IMR-90 (cell line): ENCODE measurements around the gene CNOT2. TPM values are rescaled to one million over a fixed set of nuclear protein-coding genes. Genes with fewer than 3 reads are reported as not detected.

ENCODE experiments used
- ATAC-seq: fragments of 200-7000 bp; cut with Tn5 transposase; 2 replicates; pipeline ENCODE4 v1.9.1; 2020; ENCODE audit warnings: low read depth, mild to moderate bottlenecking, moderate library complexity
- BruUV-seq: library from RNA; stranded (reverse); fragments of 400-500 nt; replicated peaks from 2 replicates; lab custom pipeline; 2021; lab: Mats Ljungman, UMichigan
- CTCF ChIA-PET: fragments of 300-600 bp; formaldehyde crosslinking; extraction: SDS; loops from one replicate; lab custom pipeline; 2021; ENCODE audit warnings: antibody characterized with exemption; lab: Yijun Ruan, JAX
- POLR2A ChIA-PET: fragments of 300-600 bp; sonication (Branson Sonifier 250); formaldehyde crosslinking; loops from one replicate; lab custom pipeline; 2022; ENCODE audit warnings: antibody characterized with exemption; ENCODE audit not compliant: unreplicated experiment; lab: Charles Lee
- DNase-seq: peaks from one replicate; pipeline ENCODE4 v3.0.0; 2013
- H2AFZ ChIP-seq: replicated peaks from 2 replicates; pipeline ENCODE3; 2013; ENCODE audit warnings: low read length, mild to moderate bottlenecking; ENCODE audit not compliant: poor library complexity
- H2AK5ac ChIP-seq: 2 replicates; pipeline ENCODE4 v1.6.1; 2013; ENCODE audit warnings: low read depth, low read length, inconsistent platforms
- H2AK9ac ChIP-seq: replicated peaks from 2 replicates; pipeline ENCODE3; 2013; ENCODE audit warnings: mild to moderate bottlenecking, low read depth, low read length, moderate library complexity; ENCODE audit not compliant: poor library complexity
- H2BK120ac ChIP-seq: 2 replicates; pipeline ENCODE4 v1.6.1; 2013; ENCODE audit warnings: low read depth, low read length, inconsistent platforms
- H2BK15ac ChIP-seq: 3 replicates; pipeline ENCODE4 v1.6.1; 2013; ENCODE audit warnings: low read depth, low read length, inconsistent platforms
- H2BK20ac ChIP-seq: 2 replicates; pipeline ENCODE4 v1.6.1; 2013; ENCODE audit warnings: low read depth, mild to moderate bottlenecking, inconsistent platforms, low read length, moderate library complexity
- H2BK5ac ChIP-seq: 2 replicates; pipeline ENCODE4 v1.6.1; 2013; ENCODE audit warnings: mild to moderate bottlenecking, low read depth, low read length, inconsistent platforms; ENCODE audit not compliant: poor library complexity, severe bottlenecking
- H3K14ac ChIP-seq: replicated peaks from 2 replicates; pipeline ENCODE4 v1.6.1; 2013; ENCODE audit warnings: low read depth, low read length, inconsistent platforms
- H3K18ac ChIP-seq: 2 replicates; pipeline ENCODE4 v1.6.1; 2013; ENCODE audit warnings: low read depth, low read length, control low read depth
- H3K23ac ChIP-seq: 2 replicates; pipeline ENCODE4 v1.6.1; 2013; ENCODE audit warnings: low read depth, low read length, inconsistent platforms
- H3K27ac ChIP-seq: 2 replicates; pipeline ENCODE4 v1.5.1; 2013; ENCODE audit warnings: mild to moderate bottlenecking, control low read depth, low read length; ENCODE audit not compliant: insufficient read depth
- H3K27me3 ChIP-seq: 2 replicates; pipeline ENCODE4 v1.6.1; 2013; ENCODE audit warnings: low read length; ENCODE audit not compliant: control insufficient read depth, insufficient read depth
- H3K36me3 ChIP-seq: 2 replicates; pipeline ENCODE4 v1.6.1; 2013; ENCODE audit warnings: low read length, mixed read lengths; ENCODE audit not compliant: control insufficient read depth, insufficient read depth
- H3K4ac ChIP-seq: 2 replicates; pipeline ENCODE4 v1.6.1; 2013; ENCODE audit warnings: low read depth, low read length, inconsistent platforms
- H3K4me1 ChIP-seq: 2 replicates; pipeline ENCODE4 v1.6.1; 2013; ENCODE audit warnings: low read length, mixed read lengths; ENCODE audit not compliant: control insufficient read depth, insufficient read depth
- H3K4me2 ChIP-seq: 2 replicates; pipeline ENCODE4 v1.6.1; 2013; ENCODE audit warnings: low read depth, mild to moderate bottlenecking, control low read depth, low read length, moderate library complexity
- H3K4me3 ChIP-seq: 2 replicates; pipeline ENCODE4 v1.5.1; 2013; ENCODE audit warnings: low read depth, mild to moderate bottlenecking, control low read depth, low read length, moderate library complexity; ENCODE audit not compliant: insufficient read depth
- H3K56ac ChIP-seq: 2 replicates; pipeline ENCODE4 v1.6.1; 2013; ENCODE audit warnings: low read length, inconsistent platforms; ENCODE audit not compliant: insufficient read depth; ENCODE audit errors: extremely low read depth
- H3K79me1 ChIP-seq, 2 experiments: 2 replicates each; pipeline ENCODE4 v1.6.1; 2013; ENCODE audit warnings: low read length in 2 of 2, inconsistent platforms in 1 of 2, low read depth in 1 of 2
- H3K9ac ChIP-seq: 2 replicates; pipeline ENCODE4 v1.6.1; 2013; ENCODE audit warnings: low read depth, low read length, control low read depth
- H3K9me1 ChIP-seq: 2 replicates; pipeline ENCODE4 v1.6.1; 2013; ENCODE audit warnings: low read length, inconsistent platforms; ENCODE audit not compliant: insufficient read depth
- H3K9me3 ChIP-seq: 2 replicates; pipeline ENCODE4 v1.6.1; 2013; ENCODE audit warnings: low read length; ENCODE audit not compliant: control insufficient read depth, insufficient read depth
- H4K20me1 ChIP-seq: 2 replicates; pipeline ENCODE4 v1.6.1; 2013; ENCODE audit warnings: low read length, inconsistent platforms; ENCODE audit not compliant: insufficient read depth
- H4K5ac ChIP-seq: 2 replicates; pipeline ENCODE4 v1.6.1; 2013; ENCODE audit warnings: mild to moderate bottlenecking, low read depth, low read length, control low read depth
- H4K8ac ChIP-seq, 2 experiments: 2 replicates each; pipeline ENCODE4 v1.6.1; 2013; ENCODE audit warnings: low read depth in 2 of 2, low read length in 2 of 2, control low read depth in 1 of 2, inconsistent platforms in 1 of 2
- H4K91ac ChIP-seq: 2 replicates; pipeline ENCODE4 v1.6.1; 2013; ENCODE audit warnings: low read depth, low read length, inconsistent platforms; ENCODE audit not compliant: insufficient read depth
- BHLHE40 ChIP-seq: fragments of 150-350 bp; IDR thresholded peaks from 2 replicates; pipeline ENCODE4 v1.6.1; 2016; ENCODE audit warnings: mild to moderate bottlenecking, low read depth, low read length
- CEBPB ChIP-seq: IDR thresholded peaks from 2 replicates; pipeline ENCODE4 v1.6.1; 2012; ENCODE audit warnings: low read depth, low read length, improper control_type of control experiment
- CHD1 ChIP-seq: IDR thresholded peaks from 2 replicates; pipeline ENCODE4 v1.6.1; 2012; ENCODE audit warnings: low read depth, low read length, improper control_type of control experiment
- FOS ChIP-seq: fragments of 150-350 bp; IDR thresholded peaks from 2 replicates; pipeline ENCODE4 v1.6.1; 2016; ENCODE audit warnings: low read depth, low read length
- MAFK ChIP-seq: IDR thresholded peaks from 2 replicates; pipeline ENCODE4 v1.6.1; 2012; ENCODE audit warnings: low read depth, low read length, improper control_type of control experiment
- MAZ ChIP-seq: IDR thresholded peaks from 2 replicates; pipeline ENCODE4 v1.6.1; 2012; ENCODE audit warnings: low read depth, mild to moderate bottlenecking, low read length, improper control_type of control experiment, moderate library complexity, borderline replicate concordance
- MXI1 ChIP-seq: IDR thresholded peaks from 2 replicates; pipeline ENCODE4 v1.6.1; 2012; ENCODE audit warnings: low read depth, mild to moderate bottlenecking, low read length, moderate library complexity, borderline replicate concordance
- NFE2L2 ChIP-seq: fragments of 150-350 bp; IDR thresholded peaks from 2 replicates; pipeline ENCODE4 v1.6.1; 2016; ENCODE audit warnings: low read depth, mild to moderate bottlenecking, low read length
- POLR2A ChIP-seq: IDR thresholded peaks from 2 replicates; pipeline ENCODE4 v1.6.1; 2012; ENCODE audit warnings: mild to moderate bottlenecking, low read depth, low read length
- RAD21 ChIP-seq: IDR thresholded peaks from 2 replicates; pipeline ENCODE4 v1.6.1; 2012; ENCODE audit warnings: low read length, improper control_type of control experiment
- RCOR1 ChIP-seq: IDR thresholded peaks from 2 replicates; pipeline ENCODE4 v1.6.1; 2012; ENCODE audit warnings: mild to moderate bottlenecking, low read length, improper control_type of control experiment; ENCODE audit not compliant: insufficient replicate concordance
- RFX5 ChIP-seq: IDR thresholded peaks from 2 replicates; pipeline ENCODE4 v1.8.0; 2012; ENCODE audit warnings: low read depth, mild to moderate bottlenecking, low read length, moderate library complexity
- SMC3 ChIP-seq: fragments of 150-350 bp; IDR thresholded peaks from 2 replicates; pipeline ENCODE4 v1.6.1; 2016; ENCODE audit warnings: low read depth, mild to moderate bottlenecking, antibody characterized with exemption, low read length, moderate library complexity
- WGBS, 2 experiments: methylation state at CpG; one replicate each; pipeline versions ENCODE4 v1.1.5 to v1.1.7; 2013; ENCODE audit warnings: missing lambda C conversion rate in 2 of 2; ENCODE audit not compliant: insufficient read length in 1 of 2; ENCODE audit errors: extremely low coverage in 2 of 2; 5-methylcytosine and 5-hydroxymethylcytosine counted together
- dilution Hi-C: fragments of 300-500 bp; cut with HindIII; formaldehyde crosslinking; loops from one replicate; pipeline ENCODE4 v1.14.3; 2018; ENCODE audit warnings: low sequenced_read_pairs; ENCODE audit not compliant: unreplicated experiment
- in situ Hi-C: fragments of 300-500 bp; cut with MboI; formaldehyde crosslinking; loops from 3 replicates; pipeline ENCODE4 v1.14.3; 2019; ENCODE audit warnings: low sequenced_read_pairs, inconsistent platforms, mixed read lengths
- intact Hi-C: fragments of 100-400 bp; cut with micrococcal nuclease; formaldehyde crosslinking; loops from 2 replicates; pipeline ENCODE4 v1.10.0; 2022
- polyA plus RNA-seq, 3 experiments: library from polyadenylated mRNA; depleted of rRNA; stranded (reverse); fragments of >200 nt; gene quantifications; 2 replicates each; pipeline ENCODE4 v1.2.3, GENCODE V29; 2012; ENCODE audit warnings: low replicate concordance in 1 of 3
- total RNA-seq: library from RNA; depleted of rRNA; stranded (reverse); fragments of >200 nt; gene quantifications from 2 replicates; pipeline ENCODE4 v1.2.3, GENCODE V29; 2012
- TF ChIP-seq, protein P1 (sequence below): fragments of 150-350 bp; IDR thresholded peaks from 2 replicates; pipeline ENCODE4 v1.6.1; 2016; ENCODE audit warnings: low read depth, mild to moderate bottlenecking, low read length, moderate library complexity, borderline replicate concordance
- TF ChIP-seq, protein P2 (sequence below): conservative IDR thresholded peaks from 2 replicates; pipeline ENCODE4 v1.5.1; 2012; ENCODE audit warnings: mild to moderate bottlenecking, low read depth, low read length, improper control_type of control experiment
- TF ChIP-seq, protein P3 (sequence below): fragments of 150-350 bp; IDR thresholded peaks from 2 replicates; pipeline ENCODE4 v1.6.1; 2017; ENCODE audit warnings: mild to moderate bottlenecking, antibody characterized with exemption, low read length, low read depth

Gene CNOT2
- total and polyA plus RNA-seq, 2 of the 4 experiments (the other 2 are of a cell fraction), result 63.4 to 159 TPM

DNA sequence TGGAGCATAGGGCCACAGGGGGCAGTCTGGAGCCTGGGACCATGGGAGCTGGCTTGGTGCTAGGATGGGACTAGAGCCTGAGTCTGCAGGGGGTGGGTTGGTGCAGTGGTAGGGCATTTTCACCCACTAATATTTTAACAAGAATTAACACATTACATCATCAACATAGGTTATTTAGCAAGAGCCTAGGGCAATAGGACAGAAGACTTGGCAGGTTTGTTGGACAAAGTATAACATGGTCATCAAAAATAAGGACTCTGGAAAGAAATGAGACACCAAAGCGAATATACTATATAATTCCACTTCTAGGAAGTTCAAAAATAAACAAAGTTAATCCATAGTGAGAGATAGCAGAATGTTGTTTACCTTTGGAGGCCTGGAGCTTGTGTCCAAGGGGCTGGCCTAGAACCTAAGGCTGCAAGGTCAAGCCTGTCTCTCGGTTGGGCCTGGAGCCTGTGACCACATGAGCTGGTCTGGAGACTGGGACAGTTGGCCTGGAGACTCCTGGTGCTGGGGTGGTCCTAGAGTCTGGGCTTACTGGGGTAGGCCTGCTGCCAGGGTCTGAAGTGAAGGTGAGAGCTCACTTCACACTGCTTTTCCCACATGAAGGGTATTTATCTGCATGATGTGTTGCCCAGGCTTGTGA, 28.1 kb upstream of the CNOT2 start:
- peaks cover 3% of the 10 kb centered on the region; the same call in 1 of the 2 replicates for H3K9me3 ChIP-seq
- H3K56ac ChIP-seq, result no peak overlapping the region
- H3K18ac ChIP-seq, result no peak overlapping the region
- H3K4me3 ChIP-seq, result no peak overlapping the region
- no peak overlapping the region for H2BK120ac ChIP-seq
- no peak overlapping the region for H3K9ac ChIP-seq
- intact Hi-C loops (no loop called here), in situ Hi-C loops (no loop called here), dilution Hi-C loops (no loop called here)
- no peak overlapping the region for H3K4ac ChIP-seq
- H3K27ac ChIP-seq, result no peak overlapping the region
- H3K23ac ChIP-seq, result no peak overlapping the region
- H3K14ac ChIP-seq, result no peak overlapping the region
- no CpG with 5 or more reads among the region's 2 CpGs for WGBS, 2 experiments
- H3K9me1 ChIP-seq, result no peaks in the 10 kb centered on the region
- H2BK5ac ChIP-seq, result no peak overlapping the region
- no peaks in the 10 kb centered on the region for H4K20me1 ChIP-seq
- no peak overlapping the region for H2BK20ac ChIP-seq
- H2BK15ac ChIP-seq, result no peak overlapping the region
- H4K91ac ChIP-seq, result no peak overlapping the region
- ChIA-PET POLR2A (no interaction called here), CTCF (interaction anchor here (0.7 kb wide), 1 partner anchor 385 kb away, joined by 4 read pairs; no protein-coding TSS in a partner anchor)
- no peaks in the 10 kb centered on the region for H3K4me1 ChIP-seq
- no peak overlapping the region for H2AFZ ChIP-seq
- DNase-seq (no peak), ATAC-seq (no peak)
- no peak overlapping the region for H3K4me2 ChIP-seq
- H3K36me3 ChIP-seq, result no peaks in the 10 kb centered on the region
- no peak overlapping the region for H4K5ac ChIP-seq
- H4K8ac ChIP-seq, result no peak overlapping the region
- BruUV-seq, result no TSS peak
- H2AK5ac ChIP-seq, result no peak overlapping the region
- no peaks in the 10 kb centered on the region for H3K27me3 ChIP-seq
- TF ChIP-seq MXI1, result no peak
- no peak for TF ChIP-seq RCOR1
- no peak for TF ChIP-seq CHD1
- TF ChIP-seq, protein P1, sequence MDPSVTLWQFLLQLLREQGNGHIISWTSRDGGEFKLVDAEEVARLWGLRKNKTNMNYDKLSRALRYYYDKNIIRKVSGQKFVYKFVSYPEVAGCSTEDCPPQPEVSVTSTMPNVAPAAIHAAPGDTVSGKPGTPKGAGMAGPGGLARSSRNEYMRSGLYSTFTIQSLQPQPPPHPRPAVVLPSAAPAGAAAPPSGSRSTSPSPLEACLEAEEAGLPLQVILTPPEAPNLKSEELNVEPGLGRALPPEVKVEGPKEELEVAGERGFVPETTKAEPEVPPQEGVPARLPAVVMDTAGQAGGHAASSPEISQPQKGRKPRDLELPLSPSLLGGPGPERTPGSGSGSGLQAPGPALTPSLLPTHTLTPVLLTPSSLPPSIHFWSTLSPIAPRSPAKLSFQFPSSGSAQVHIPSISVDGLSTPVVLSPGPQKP, result no peak
- no peak for TF ChIP-seq MAZ
- no peak for TF ChIP-seq SMC3
- TF ChIP-seq MAFK, result no peak
- no peak for TF ChIP-seq NFE2L2
- TF ChIP-seq, protein P2, sequence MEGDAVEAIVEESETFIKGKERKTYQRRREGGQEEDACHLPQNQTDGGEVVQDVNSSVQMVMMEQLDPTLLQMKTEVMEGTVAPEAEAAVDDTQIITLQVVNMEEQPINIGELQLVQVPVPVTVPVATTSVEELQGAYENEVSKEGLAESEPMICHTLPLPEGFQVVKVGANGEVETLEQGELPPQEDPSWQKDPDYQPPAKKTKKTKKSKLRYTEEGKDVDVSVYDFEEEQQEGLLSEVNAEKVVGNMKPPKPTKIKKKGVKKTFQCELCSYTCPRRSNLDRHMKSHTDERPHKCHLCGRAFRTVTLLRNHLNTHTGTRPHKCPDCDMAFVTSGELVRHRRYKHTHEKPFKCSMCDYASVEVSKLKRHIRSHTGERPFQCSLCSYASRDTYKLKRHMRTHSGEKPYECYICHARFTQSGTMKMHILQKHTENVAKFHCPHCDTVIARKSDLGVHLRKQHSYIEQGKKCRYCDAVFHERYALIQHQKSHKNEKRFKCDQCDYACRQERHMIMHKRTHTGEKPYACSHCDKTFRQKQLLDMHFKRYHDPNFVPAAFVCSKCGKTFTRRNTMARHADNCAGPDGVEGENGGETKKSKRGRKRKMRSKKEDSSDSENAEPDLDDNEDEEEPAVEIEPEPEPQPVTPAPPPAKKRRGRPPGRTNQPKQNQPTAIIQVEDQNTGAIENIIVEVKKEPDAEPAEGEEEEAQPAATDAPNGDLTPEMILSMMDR, result no peak
- TF ChIP-seq CEBPB, result no peak
- no peak for TF ChIP-seq RFX5
- TF ChIP-seq BHLHE40, result no peak
- no peak for TF ChIP-seq FOS
- TF ChIP-seq RAD21, result no peak
- TF ChIP-seq, protein P3, sequence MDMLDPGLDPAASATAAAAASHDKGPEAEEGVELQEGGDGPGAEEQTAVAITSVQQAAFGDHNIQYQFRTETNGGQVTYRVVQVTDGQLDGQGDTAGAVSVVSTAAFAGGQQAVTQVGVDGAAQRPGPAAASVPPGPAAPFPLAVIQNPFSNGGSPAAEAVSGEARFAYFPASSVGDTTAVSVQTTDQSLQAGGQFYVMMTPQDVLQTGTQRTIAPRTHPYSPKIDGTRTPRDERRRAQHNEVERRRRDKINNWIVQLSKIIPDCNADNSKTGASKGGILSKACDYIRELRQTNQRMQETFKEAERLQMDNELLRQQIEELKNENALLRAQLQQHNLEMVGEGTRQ, result no peak
- no peak for TF ChIP-seq POLR2A
- no peaks in the 10 kb centered on the region for H3K79me1 ChIP-seq
- no peak overlapping the region for H2AK9ac ChIP-seq
